Activated CD4-positive, alpha-beta memory T cell treated with anti-CD3 and anti-CD28 coated beads for 36 hours (primary cell): ENCODE measurements around the gene DVL2. TPM values are rescaled to one million over a fixed set of nuclear protein-coding genes. Genes with fewer than 3 reads are reported as not detected.

Source experiments
- CTCF ChIA-PET: fragments of 350-600 bp; sonication (Branson Sonifier 250); formaldehyde crosslinking; loops from one replicate; lab custom pipeline; 2021; ENCODE audit warnings: antibody characterized with exemption, inconsistent platforms; lab: Charles Lee
- POLR2A ChIA-PET: fragments of 350-600 bp; sonication (Branson Sonifier 250); formaldehyde crosslinking; loops from one replicate; lab custom pipeline; 2021; ENCODE audit warnings: antibody characterized with exemption; lab: Charles Lee
- DNase-seq: peaks from one replicate; pipeline ENCODE4 v3.0.0-alpha.2; 2020
- H3K27ac Mint-ChIP-seq: one replicate; pipeline ENCODE4 v1.8.0; 2021; ENCODE audit warnings: mixed read lengths
- H3K27me3 Mint-ChIP-seq: one replicate; pipeline ENCODE4 v1.8.0; 2021; ENCODE audit warnings: mixed read lengths
- H3K36me3 Mint-ChIP-seq: one replicate; pipeline ENCODE4 v1.8.0; 2021; ENCODE audit warnings: mixed read lengths
- H3K4me1 Mint-ChIP-seq: one replicate; pipeline ENCODE4 v1.8.0; 2021; ENCODE audit warnings: low read depth, mixed read lengths
- H3K4me3 Mint-ChIP-seq: one replicate; pipeline ENCODE4 v1.8.0; 2021; ENCODE audit warnings: mild to moderate bottlenecking, mixed read lengths
- H3K9me3 Mint-ChIP-seq: one replicate; pipeline ENCODE4 v1.8.0; 2021; ENCODE audit warnings: mixed read lengths
- intact Hi-C: fragments of 100-400 bp; cut with micrococcal nuclease; formaldehyde crosslinking; loops from one replicate; pipeline ENCODE4 v1.15.1; 2023
- total RNA-seq, 2 experiments: library from RNA; stranded (reverse); gene quantifications; one replicate each; pipeline ENCODE4 v1.2.3, GENCODE V29; 2021

Gene DVL2
- 10 to 100 TPM; 44.7 to 48.2 TPM for total RNA-seq

GRCh38 chr17:7234083-7234951, at the start of gene DVL2:
Gene DVL2 (minus strand): TSS chr17:7234517. CDS start chr17:7234262, 255 bp downstream.
- ChIA-PET POLR2A (interaction anchor here (0.5 to 5.8 kb wide), 7 partner anchors 8 to 344 kb away, joined by 3 to 33 read pairs (median 4); partner anchors contain the start of genes ACADVL, CTDNEP1, DLG4 and ELP5), CTCF (interaction anchor here (0.6 to 3.0 kb wide), 5 partner anchors 8 to 72 kb away, joined by 3 to 15 read pairs (median 4); partner anchors contain the start of gene GABARAP)
- H3K4me3 Mint-ChIP-seq = peak within 1 kb of the TSS; percentile 97
- peaks cover 2% of the 10 kb centered on the region for H3K27me3 Mint-ChIP-seq
- H3K4me1 Mint-ChIP-seq = peaks cover 48% of the 10 kb centered on the region
- peak; percentile 96 for DNase-seq
- H3K9me3 Mint-ChIP-seq = no peaks in the 10 kb centered on the region
- intact Hi-C loops = loop anchor here (1.0 kb wide), 2 partner anchors 13 to 20 kb away; no protein-coding TSS in a partner anchor
- peaks cover 28% of the 10 kb centered on the region for H3K36me3 Mint-ChIP-seq
- peak within 1 kb of the TSS; percentile 90 for H3K27ac Mint-ChIP-seq

- POLR2A ChIA-PET = no interaction called here
- H3K4me1 Mint-ChIP-seq = peaks cover 12% of the 10 kb centered on the region
- CTCF ChIA-PET = interaction anchor here (1.1 to 8.4 kb wide), 3 partner anchors 14 to 153 kb away, joined by 3 to 145 read pairs (median 5); no protein-coding TSS in a partner anchor
Observed at GRCh38 chr17:7283471-7284216, 49.3 kb upstream of the DVL2 start.

GRCh38 chr17:7282752-7283321, 48.5 kb upstream of the DVL2 start:
- POLR2A ChIA-PET = interaction anchor here (0.5 to 0.8 kb wide), 2 partner anchors 23 to 94 kb away, joined by 3 to 4 read pairs; no protein-coding TSS in a partner anchor
- H3K4me3 Mint-ChIP-seq = no peak overlapping the region

More at GRCh38 chr17:7283471-7284216, 49.3 kb upstream of the DVL2 start:
- Mint-ChIP-seq H3K27ac (no peak overlapping the region), H3K27me3 (peaks cover 19% of the 10 kb centered on the region), H3K4me3 (no peak overlapping the region), H3K9me3 (no peaks in the 10 kb centered on the region), H3K36me3 (no peaks in the 10 kb centered on the region)
- DNase-seq = no peak
- intact Hi-C loops = loop anchor here (5.0 kb wide), 1 partner anchor 109 kb away; the partner anchor contains the start of gene PLSCR3

GRCh38 chr17:7281953-7282751, 47.8 kb upstream of the DVL2 start:
- Mint-ChIP-seq H3K9me3 (no peaks in the 10 kb centered on the region), H3K27me3 (peaks cover 19% of the 10 kb centered on the region), H3K4me1 (peaks cover 12% of the 10 kb centered on the region), H3K36me3 (no peaks in the 10 kb centered on the region), H3K4me3 (peak overlapping the region; percentile 65), H3K27ac (no peak overlapping the region)
- DNase-seq = no peak
- intact Hi-C loops = loop anchor here (5.0 kb wide), 1 partner anchor 110 kb away; the partner anchor contains the start of gene PLSCR3
- POLR2A ChIA-PET = interaction anchor here (0.8 kb wide), 1 partner anchor 22 kb away, joined by 4 read pairs; no protein-coding TSS in a partner anchor
- CTCF ChIA-PET = interaction anchor here (1.0 to 8.4 kb wide), 6 partner anchors 11 to 155 kb away, joined by 3 to 145 read pairs (median 7); partner anchors contain the start of gene NEURL4

More at GRCh38 chr17:7282752-7283321, 48.5 kb upstream of the DVL2 start:
- H3K27me3 Mint-ChIP-seq = peaks cover 19% of the 10 kb centered on the region
- no peaks in the 10 kb centered on the region for H3K36me3 Mint-ChIP-seq
- intact Hi-C loops = loop anchor here (5.0 kb wide), 1 partner anchor 109 kb away; the partner anchor contains the start of gene PLSCR3
- CTCF ChIA-PET = interaction anchor here (1.0 to 8.4 kb wide), 4 partner anchors 15 to 154 kb away, joined by 3 to 145 read pairs (median 6); no protein-coding TSS in a partner anchor
- no peaks in the 10 kb centered on the region for H3K9me3 Mint-ChIP-seq
- no peak overlapping the region for H3K27ac Mint-ChIP-seq
- H3K4me1 Mint-ChIP-seq = peaks cover 12% of the 10 kb centered on the region
- DNase-seq = no peak

GRCh38 chr17:7281074-7281952, 47.0 kb upstream of the DVL2 start, which contains the start of gene SLC2A4:
Gene SLC2A4 (plus strand): TSS chr17:7281718. CDS start chr17:7281935, 217 bp downstream.
- peak; percentile 92 for DNase-seq
- ChIA-PET CTCF (interaction anchor here (0.8 to 8.4 kb wide), 15 partner anchors 12 to 308 kb away, joined by 3 to 145 read pairs (median 4); partner anchors contain the start of genes NEURL4 and PLSCR3), POLR2A (interaction anchor here (0.7 kb wide), 1 partner anchor 15 kb away, joined by 3 read pairs; no protein-coding TSS in a partner anchor)
- H3K27me3 Mint-ChIP-seq = peaks cover 18% of the 10 kb centered on the region
- no peak within 1 kb of the TSS for H3K27ac Mint-ChIP-seq
- H3K4me3 Mint-ChIP-seq = peak within 1 kb of the TSS; percentile 65
- H3K4me1 Mint-ChIP-seq = peaks cover 12% of the 10 kb centered on the region
- intact Hi-C loops = loop anchor here (5.0 kb wide), 1 partner anchor 111 kb away; the partner anchor contains the start of gene PLSCR3
- no peaks in the 10 kb centered on the region for H3K36me3 Mint-ChIP-seq
- no peaks in the 10 kb centered on the region for H3K9me3 Mint-ChIP-seq

GRCh38 chr17:7280519-7281073, 46.3 kb upstream of the DVL2 start:
- CTCF ChIA-PET = interaction anchor here (0.6 to 8.4 kb wide), 18 partner anchors 11 to 1938 kb away, joined by 3 to 145 read pairs (median 4); partner anchors contain the start of genes NEURL4 and PLSCR3
- H3K9me3 Mint-ChIP-seq = no peaks in the 10 kb centered on the region
- H3K27ac Mint-ChIP-seq = no peak overlapping the region
- intact Hi-C loops = loop anchor here (1.0 to 5.0 kb wide), 4 partner anchors 16 to 155 kb away; partner anchors contain the start of genes KCTD11, PLSCR3 and TMEM102
- peak; percentile 91 for DNase-seq
- H3K27me3 Mint-ChIP-seq = peaks cover 16% of the 10 kb centered on the region
- peaks cover 12% of the 10 kb centered on the region for H3K4me1 Mint-ChIP-seq
- H3K36me3 Mint-ChIP-seq = no peaks in the 10 kb centered on the region
- POLR2A ChIA-PET = no interaction called here
- peak overlapping the region; percentile 65 for H3K4me3 Mint-ChIP-seq

GRCh38 chr17:7279448-7279847, 45.1 kb upstream of the DVL2 start:
- CTCF ChIA-PET = interaction anchor here (0.7 to 8.4 kb wide), 4 partner anchors 18 to 360 kb away, joined by 3 to 145 read pairs (median 4); no protein-coding TSS in a partner anchor

GRCh38 chr17:7266784-7267183, 32.5 kb upstream of the DVL2 start:
- Mint-ChIP-seq H3K9me3 (no peaks in the 10 kb centered on the region), H3K36me3 (no peaks in the 10 kb centered on the region), H3K27ac (peak overlapping the region; percentile 60), H3K4me3 (no peak overlapping the region), H3K4me1 (peaks cover 19% of the 10 kb centered on the region), H3K27me3 (peaks cover 21% of the 10 kb centered on the region)
- intact Hi-C loops = no loop called here
- ChIA-PET CTCF (interaction anchor here (4.6 kb wide), 1 partner anchor 30 kb away, joined by 29 read pairs; no protein-coding TSS in a partner anchor), POLR2A (no interaction called here)
- no peak for DNase-seq

More at GRCh38 chr17:7279448-7279847, 45.1 kb upstream of the DVL2 start:
- POLR2A ChIA-PET = no interaction called here
- Mint-ChIP-seq H3K27ac (no peak overlapping the region), H3K4me1 (peaks cover 12% of the 10 kb centered on the region), H3K27me3 (peaks cover 16% of the 10 kb centered on the region), H3K9me3 (no peaks in the 10 kb centered on the region), H3K36me3 (no peaks in the 10 kb centered on the region), H3K4me3 (no peak overlapping the region)
- DNase-seq = no peak
- intact Hi-C loops = no loop called here

- no peak overlapping the region for H3K4me3 Mint-ChIP-seq
- peaks cover 22% of the 10 kb centered on the region for H3K27me3 Mint-ChIP-seq
- H3K9me3 Mint-ChIP-seq = no peaks in the 10 kb centered on the region
- POLR2A ChIA-PET = no interaction called here
- intact Hi-C loops = no loop called here
- CTCF ChIA-PET = interaction anchor here (4.6 kb wide), 1 partner anchor 33 kb away, joined by 29 read pairs; no protein-coding TSS in a partner anchor
- peaks cover 6% of the 10 kb centered on the region for H3K36me3 Mint-ChIP-seq
- DNase-seq = no peak
- H3K27ac Mint-ChIP-seq = no peak overlapping the region
- H3K4me1 Mint-ChIP-seq = peaks cover 26% of the 10 kb centered on the region
Observed at GRCh38 chr17:7263801-7264078, 29.4 kb upstream of the DVL2 start.
